Caki2 (cell line): Measurements from ENCODE around the gene GAB2. TPM values are rescaled to one million over a fixed set of nuclear protein-coding genes. Genes with fewer than 3 reads are reported as not detected.
"Not testable (repeated sequence)": the region's sequence is repeated elsewhere in the genome, so short reads cannot be mapped to it uniquely, and the experiment has no call there.

Experiments
- DNase-seq: peaks from one replicate; pipeline ENCODE4 v3.0.0-alpha.2; 2015; ENCODE audit warnings: low read depth
- in situ Hi-C: cut with HindIII; loops from 2 replicates; pipeline ENCODE4 v1.10.0; 2016; ENCODE audit warnings: low sequenced_read_pairs, low pct_unique_long_range_greater_than_20kb, mixed read lengths
- total RNA-seq: library from RNA; depleted of rRNA; stranded (reverse); fragments of >200 nt; shearing (Covaris generic); gene quantifications from 2 replicates; pipeline ENCODE4 v1.2.3, GENCODE V29; 2014; ENCODE audit warnings: low replicate concordance

GAB2 gene
- total RNA-seq, 1 experiment from 2014 or later, result 1.9 TPM

DNA sequence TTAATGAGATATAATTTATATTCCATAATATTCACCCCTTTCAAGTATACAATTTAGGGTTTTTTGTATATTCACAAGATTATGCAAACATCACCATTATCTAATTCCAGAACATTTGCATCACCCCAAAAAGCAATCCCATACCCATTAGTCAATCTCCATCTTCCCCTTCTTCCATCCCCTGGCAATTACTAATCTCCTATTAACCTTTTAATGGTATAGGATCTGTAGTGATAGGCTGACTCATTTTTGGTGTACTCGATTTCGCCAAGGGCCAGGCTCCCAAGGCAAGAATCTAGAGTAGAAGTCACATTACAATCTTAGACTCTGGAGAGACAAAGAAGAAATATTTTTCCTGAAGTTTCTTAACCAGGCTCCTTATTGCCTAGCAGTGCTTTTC, 113.4 kb downstream of the GAB2 start:
- in situ Hi-C loops, result no loop called here
- no peak for DNase-seq

DNA sequence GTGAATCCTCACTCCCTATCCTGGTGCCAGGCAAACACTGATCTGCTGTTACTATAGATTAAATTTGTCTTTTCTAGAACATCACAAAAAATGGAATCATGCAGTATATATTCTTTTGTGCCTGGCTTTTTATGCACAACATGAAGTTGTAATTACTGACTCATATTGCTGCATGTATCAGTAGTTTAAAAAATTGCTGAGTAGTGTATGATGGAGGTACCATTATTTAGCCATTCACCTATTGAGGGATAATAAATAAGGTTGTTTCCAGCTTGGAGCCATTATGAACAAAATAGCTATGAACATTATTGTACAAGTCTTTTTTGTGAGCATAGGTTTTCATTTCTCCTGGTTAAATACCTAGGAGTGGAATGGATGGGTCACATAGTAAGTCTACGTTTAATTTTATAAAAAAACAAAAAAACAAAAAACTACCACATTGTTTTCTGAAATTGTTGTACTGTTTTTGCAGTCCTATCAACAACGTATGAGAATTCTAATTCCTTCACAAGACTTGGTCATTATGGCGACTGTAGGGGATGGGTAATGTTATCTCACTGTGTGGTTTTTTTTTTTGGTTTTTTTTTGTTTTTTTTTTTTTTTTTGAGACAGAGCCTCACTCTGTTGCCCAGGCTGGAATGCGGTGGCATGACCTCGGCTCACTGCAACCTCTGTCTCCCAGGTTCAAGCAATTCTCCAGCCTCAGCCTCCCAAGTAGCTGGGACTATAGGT, 117.3 kb downstream of the GAB2 start:
- DNase-seq, result no peak
- in situ Hi-C loops, result no loop called here

DNA sequence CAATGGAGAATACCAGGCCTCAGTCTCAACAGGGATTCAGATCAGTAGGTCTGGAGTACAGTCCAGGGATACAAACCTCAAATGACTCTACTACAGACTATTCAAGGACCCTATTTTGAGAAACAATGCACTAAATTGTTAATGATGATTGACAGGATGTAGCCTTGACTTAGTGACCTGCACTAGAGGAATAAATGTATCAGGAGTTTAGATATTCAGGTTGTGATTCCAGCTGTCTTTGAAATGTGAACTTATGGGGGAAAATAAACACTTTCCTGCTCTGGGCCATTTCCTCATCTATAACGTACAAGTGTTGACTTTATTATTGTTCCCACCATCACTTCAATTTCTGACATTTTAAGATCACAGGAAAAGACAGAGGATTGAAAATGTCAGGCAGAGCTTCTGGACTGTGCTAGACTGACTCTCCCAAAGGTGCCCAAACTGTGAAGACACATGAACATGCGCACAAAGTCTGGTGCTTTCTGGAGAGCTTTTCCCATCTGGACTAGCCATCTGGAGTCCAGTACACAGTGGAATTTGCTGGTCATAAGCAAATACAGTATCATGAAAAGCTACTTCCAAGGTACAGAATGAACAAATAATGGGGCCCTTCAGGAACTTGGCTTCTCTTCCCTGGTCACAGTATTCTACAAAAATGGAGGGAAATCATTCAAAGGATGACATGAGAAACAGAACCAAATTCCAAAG, 118.5 kb downstream of the GAB2 start:
- in situ Hi-C loops, result no loop called here
- DNase-seq, result no peak

DNA sequence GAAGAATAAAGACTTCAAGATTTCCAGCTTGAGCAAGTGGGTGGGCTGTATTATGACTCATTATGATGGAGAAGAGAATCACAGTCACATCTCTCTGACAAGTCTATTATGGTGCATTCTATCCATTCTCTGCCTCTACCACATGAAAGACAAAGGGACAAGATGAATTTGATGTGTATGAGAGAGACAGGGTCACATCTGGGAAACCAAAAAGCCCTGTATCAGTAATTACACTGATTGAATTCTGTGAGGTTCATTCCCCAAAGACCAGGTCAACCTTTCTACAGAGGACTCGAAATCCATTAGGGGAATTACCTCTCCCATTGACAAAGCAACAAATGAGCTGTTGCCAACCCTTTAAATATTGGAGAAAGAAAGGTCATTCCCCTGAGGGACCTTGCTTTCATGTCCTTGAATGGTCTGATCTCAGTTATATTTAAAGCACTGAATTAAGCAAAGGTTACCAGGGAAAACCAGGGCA, 119.3 kb downstream of the GAB2 start:
- no peak for DNase-seq
- in situ Hi-C loops, result no loop called here

DNA sequence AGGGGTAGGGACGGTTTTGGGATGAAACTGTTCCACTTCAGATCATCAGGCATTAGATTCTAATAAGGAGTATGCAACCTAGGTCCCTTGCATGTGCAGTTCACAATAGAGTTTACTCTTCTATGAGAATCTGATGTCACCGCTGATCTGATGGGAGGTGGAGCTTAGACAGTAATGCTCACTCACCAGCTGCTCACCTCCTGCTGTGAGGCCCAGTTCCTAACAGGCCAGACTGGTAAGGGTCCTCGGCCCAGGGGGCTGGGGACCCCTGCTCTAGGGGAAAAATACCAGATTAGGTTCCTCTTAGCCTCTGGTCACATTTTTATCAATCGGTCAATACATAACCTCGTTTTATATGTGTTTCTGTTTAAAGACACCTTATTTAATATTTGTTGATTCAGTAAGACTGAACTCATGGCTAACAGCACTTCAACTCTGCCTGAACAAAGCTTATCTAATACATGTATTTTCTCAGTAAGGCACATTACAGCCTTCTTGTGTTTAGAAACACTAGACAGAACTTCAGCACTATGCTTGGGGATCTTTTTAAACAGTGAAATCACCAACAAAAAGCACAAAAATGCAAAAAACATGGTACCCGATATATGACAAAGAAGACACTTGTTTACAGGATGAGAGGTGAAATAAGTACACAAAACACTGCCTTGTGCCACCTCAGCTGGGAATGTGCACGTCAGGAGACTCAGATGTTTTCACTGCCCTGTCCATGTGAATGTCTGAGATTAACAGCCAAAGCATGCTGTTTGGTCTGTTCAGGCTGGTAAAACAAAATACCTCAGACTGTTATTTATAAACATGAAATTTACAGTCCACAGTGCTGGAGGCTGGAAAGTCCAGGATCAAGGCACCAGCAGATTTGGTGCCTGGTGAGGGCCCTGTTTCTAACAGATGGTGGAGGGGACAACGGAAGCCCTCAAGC, 121.4 kb downstream of the GAB2 start:
- in situ Hi-C loops, result no loop called here
- no peak for DNase-seq

DNA sequence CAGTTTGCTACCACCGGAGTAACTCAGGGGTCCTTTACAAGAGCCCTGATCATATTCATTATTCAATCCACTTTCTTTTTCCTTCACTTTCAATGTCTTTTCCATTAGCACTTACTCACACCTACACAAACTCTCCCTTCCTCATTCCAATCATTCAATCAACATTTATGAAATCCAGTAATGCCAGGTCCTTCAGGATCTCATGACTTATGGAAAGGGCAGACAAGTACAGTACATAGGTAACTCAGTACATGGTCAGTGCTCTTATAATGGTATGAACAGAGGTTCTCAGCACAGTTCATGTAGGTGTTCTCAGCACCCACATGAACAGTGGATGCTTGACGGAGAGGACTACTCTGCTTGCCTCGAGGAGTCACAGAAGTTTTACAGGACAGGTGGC, 122.3 kb downstream of the GAB2 start:
- DNase-seq, result no peak
- in situ Hi-C loops, result no loop called here

DNA sequence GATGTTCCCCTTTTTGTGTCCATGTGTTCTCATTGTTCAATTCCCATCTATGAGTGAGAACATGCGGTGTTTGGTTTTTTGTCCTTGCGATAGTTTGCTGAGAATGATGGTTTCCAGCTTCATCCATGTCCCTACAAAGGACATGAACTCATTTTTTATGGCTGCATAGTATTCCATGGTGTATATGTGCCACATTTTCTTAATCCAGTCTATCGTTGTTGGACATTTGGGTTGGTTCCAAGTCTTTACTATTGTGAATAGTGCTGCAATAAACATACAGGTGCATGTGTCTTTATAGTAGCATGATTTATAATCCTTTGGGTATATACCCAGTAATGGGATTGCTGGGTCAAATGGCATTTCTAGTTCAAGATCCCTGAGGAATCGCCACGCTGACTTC, 123.5 kb downstream of the GAB2 start:
- in situ Hi-C loops, DNase-seq: not testable (repeated sequence)

DNA sequence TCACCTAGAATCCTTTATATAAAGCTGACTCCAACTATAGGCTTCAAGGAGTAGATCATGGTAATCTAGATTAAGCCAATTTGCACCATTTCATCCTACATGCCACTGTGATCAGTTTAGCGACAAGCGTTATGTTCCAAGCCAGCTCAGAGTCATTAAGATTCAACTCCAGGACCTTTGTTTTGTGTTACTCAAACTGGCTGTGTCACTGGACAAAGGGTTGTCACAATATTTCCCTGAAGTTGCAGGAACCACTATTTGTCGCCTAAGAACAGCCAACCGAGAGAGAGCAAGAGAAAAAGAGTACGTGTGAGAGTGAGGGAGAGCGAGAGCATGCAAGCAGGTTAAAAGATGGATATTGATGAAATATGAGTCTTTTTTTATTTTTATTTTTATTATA, 124.1 kb downstream of the GAB2 start:
- no peak for DNase-seq
- in situ Hi-C loops, result no loop called here

DNA sequence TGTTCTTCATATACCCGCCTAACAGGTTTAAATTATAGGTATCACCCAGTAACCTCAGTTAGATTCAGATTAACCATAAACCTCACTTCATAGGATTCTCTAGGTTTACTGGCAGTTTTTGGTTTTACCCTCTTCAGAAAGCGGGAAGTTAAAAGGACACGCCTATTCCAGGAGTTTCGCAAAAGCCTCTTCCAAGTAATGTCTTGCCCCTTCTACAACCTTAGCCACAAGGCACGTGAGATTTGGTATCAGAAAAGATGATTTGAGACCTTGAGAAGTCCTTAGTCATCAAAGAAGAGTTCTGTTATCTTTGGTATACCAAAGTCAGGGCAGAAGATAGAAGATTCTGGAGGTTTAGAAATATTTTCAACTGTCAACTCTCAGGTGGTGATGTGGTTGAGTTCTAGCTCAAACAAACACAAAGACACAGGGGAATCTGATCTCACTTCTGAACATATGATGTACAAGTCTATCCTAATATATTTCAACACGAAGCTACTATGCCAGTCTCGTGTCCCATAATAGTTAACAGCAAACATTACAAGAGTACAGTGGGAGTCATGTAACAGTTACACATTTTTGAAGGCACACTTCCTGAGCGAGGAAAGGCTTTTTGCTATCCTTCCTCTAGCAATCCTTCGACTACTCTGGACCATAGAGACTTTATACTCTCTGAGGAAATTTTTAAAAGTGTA, 125.4 kb downstream of the GAB2 start:
- in situ Hi-C loops, result no loop called here

DNA sequence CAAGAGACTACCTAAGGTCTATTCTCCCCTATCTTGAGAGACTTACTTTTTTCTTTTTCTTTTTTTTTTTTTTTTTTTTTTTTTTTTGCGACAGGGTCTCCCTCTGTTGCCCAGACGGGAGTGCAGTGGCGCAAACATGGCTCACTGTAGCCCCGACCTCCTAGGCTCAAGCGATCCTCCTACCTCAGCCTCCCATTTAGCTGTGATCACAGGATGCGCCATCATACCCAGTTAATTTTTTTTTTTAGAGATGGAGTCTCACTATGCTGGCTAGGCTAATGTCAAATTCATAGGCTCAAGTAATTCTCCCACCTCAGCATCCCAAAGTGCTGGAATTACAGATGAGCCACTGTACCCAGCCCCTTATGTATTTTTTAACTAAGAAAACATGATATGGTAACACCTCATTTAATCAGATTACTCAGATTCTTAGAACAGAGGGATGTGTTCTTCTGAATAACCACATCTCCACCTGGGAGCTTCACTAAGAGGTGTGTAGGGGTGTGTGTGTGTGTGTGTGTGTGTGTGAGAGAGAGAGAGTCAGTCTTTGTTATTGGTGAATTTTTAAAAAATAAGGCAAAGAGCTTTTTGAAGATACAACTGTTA, 126.0 kb downstream of the GAB2 start:
- no peak for DNase-seq
- in situ Hi-C loops, result no loop called here

More for the DNA sequence above, 125.4 kb downstream of the GAB2 start:
- no peak for DNase-seq

DNA sequence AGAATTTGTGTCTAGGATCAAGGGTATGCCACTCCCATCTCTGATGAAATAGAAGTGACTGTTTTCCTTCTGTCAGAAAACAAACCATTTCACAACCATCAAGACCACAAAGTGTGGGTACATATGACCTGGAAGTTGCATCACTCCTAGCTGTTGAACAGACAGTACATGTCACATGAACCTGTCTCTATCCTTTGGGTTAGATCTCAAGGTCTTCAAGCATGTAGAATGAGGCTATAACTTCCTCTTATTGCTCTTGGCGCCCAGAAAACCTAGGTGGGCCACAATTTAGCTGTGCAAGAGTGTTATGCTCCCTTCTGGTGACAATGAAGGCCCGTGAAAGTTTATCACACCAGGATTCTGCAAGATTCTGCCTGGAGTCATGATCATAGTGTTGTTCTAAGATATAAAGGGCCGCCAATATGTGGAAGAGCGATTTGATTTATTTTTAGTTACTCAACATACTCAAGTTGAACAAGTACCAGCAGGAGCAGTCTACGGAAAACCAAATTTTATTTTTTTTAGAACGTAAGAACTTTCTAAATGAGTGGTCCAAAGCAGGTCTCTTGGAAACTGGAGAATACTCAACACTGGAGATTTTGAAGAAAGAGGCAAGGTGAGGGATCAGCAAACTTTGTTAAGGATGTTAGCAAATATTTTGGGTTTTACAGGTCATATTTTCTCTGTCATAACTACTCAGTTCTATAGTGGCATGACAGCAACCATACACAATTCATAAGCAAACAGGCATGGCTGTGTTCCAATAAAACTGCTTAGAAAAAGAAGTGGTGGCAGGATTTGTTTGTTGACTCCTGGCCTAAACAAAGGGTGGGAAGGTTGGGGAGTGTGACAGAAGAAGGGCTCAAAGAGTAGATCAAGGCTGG, 127.1 kb downstream of the GAB2 start:
- in situ Hi-C loops, result no loop called here
- DNase-seq, result no peak

DNA sequence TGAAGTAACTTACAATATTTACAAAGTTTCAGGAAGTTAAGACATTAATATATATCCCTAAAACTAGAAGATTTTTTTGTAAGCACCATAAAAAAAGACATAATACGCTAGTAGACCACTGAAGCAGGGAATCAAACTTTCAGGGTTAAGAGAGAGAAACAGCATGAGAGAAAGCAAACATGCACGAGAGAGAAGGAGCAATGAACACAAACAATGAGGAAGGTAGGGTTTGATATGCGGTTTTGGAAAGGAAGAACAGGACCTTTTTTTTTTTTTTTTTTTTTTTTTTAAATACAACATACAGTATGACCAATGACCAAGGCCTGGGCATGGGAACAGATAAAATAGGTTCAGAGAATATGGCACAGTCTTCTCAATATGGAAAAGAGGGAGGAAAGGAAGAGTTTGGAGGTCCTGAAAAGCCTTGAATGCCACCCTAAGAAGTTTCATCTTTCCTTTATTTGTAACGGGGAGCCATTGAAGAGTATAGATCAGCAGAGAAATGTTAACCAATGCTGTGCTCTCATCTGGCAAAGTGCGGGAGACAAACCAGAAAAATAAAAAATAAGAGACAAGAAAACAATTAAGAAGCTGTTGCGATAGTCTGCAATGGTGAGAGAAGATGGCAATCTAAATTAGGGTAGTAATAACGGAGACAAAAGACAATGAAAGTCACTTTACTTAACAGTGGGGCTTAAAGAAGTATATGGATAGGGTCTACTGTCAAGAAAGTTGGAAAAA, 127.9 kb downstream of the GAB2 start:
- in situ Hi-C loops, result no loop called here
- DNase-seq, result no peak

DNA sequence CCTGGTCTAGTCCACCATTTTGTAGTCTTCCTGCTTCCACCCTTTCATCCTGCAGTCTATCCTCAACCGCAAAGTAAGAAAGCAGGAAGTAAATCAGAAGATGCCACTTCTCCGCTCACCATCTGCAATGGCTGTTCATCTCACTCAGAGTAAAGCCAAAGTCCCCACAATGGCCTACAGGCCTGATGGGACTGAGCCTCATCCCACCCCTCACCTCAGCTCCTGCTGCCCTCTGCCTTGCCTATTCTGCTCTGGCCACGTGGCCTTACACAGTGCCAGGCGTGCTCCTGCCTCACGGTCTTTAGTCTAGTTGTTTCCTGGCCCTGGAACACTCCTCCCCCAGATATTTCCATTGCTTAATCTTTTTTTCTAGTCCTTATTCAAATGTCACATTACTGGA, 133.4 kb downstream of the GAB2 start:
- DNase-seq, result no peak
- in situ Hi-C loops, result no loop called here

DNA sequence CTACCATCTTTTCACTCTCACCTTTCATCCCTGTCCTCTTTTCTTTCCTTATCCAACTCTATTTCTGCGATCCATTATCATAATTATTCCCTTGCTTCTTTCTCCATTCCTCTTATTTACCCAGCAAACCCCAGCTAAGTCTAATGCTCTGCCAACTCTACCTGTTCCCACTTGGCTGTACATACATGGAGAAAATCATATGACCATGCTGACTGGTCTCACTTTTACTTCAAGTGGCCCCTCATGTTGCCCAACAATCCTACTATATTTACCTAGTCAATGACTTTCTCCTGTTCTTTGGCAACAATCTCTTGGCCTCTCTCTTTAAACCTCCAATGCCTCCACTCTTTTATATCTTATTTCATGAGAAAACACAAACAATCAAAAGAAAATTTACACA, 134.8 kb downstream of the GAB2 start:
- no peak for DNase-seq
- in situ Hi-C loops, result no loop called here

DNA sequence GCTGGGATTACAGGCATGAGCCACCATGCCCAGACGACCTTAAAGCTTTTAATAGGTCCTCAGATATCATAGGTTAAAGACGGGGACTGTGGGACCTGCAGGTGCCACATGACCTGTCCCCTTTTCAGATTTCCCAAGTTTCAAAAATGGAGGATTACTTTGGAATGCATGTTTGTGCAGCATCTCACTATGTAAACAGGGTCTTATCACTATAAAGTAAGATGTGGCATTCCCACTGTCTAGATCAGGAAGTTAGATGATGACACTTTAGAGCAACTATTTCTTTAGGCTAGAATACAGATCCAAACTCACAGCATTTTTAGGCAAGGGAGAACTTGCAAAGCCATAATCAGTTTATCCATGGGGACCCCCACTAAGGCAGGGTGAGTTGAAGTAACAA, 136.1 kb downstream of the GAB2 start:
- in situ Hi-C loops, result no loop called here
- DNase-seq, result no peak

DNA sequence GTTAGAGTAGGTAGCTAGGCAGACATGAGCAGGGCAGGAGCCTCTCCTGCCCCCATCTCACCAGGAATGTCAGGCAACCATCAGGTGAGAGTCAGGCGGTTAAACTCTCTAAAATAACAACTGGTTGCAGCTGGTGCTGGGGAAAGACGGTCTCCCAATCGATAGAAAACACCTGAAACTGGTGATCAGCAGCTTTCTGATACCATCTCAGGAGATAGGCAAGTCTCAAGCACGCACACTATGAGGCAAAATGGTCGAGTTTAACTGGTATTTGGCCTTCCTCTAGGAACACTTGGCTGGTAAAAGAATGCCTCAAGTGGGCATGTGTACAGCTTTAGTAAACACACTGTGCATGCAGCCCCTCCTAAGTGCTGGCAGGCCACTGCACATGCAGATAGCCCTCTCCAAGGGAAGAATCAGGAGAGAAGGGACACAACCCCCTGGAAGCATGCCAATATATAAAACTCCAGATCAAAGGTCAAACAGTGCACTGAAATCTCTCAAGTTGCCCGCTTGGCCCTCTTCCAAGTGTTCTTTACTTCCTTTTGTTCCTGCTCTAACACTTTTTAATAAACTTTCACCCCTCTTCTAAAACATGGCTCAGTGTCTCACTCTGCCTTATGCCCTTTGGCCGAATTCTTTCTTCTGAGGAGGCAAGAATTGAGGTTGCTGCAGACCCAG, 140.2 kb downstream of the GAB2 start:
- peak; percentile 5 for DNase-seq
- in situ Hi-C loops, result no loop called here
